Memory B cell (primary cell): Measurements from ENCODE around the gene CPNE6.

Experiments
- ATAC-seq: fragments of 150-1000 bp; cut with Tn5 transposase; 2 replicates; pipeline ENCODE4 v1.10.0; 2021; ENCODE audit warnings: low read depth, mild to moderate bottlenecking, moderate library complexity
- DNase-seq, 2 donors: peaks; one replicate each; pipeline ENCODE4 v3.0.0; 2022; ENCODE audit warnings: low spot score in 2 of 2
- H3K27ac Mint-ChIP-seq: one replicate; pipeline ENCODE4 v1.8.0; 2022; ENCODE audit warnings: mild to moderate bottlenecking, moderate library complexity, mixed read lengths
- H3K27me3 Mint-ChIP-seq: one replicate; pipeline ENCODE4 v1.8.0; 2022; ENCODE audit warnings: mixed read lengths
- H3K36me3 Mint-ChIP-seq: one replicate; pipeline ENCODE4 v1.8.0; 2022; ENCODE audit warnings: mild to moderate bottlenecking, mixed read lengths
- H3K4me1 Mint-ChIP-seq: one replicate; pipeline ENCODE4 v1.8.0; 2022; ENCODE audit warnings: mixed read lengths
- H3K4me3 Mint-ChIP-seq: one replicate; pipeline ENCODE4 v1.8.0; 2022; ENCODE audit warnings: mild to moderate bottlenecking, moderate library complexity, mixed read lengths
- H3K9me3 Mint-ChIP-seq: one replicate; pipeline ENCODE4 v1.8.0; 2022; ENCODE audit warnings: mixed read lengths

The CPNE6 gene

DNA sequence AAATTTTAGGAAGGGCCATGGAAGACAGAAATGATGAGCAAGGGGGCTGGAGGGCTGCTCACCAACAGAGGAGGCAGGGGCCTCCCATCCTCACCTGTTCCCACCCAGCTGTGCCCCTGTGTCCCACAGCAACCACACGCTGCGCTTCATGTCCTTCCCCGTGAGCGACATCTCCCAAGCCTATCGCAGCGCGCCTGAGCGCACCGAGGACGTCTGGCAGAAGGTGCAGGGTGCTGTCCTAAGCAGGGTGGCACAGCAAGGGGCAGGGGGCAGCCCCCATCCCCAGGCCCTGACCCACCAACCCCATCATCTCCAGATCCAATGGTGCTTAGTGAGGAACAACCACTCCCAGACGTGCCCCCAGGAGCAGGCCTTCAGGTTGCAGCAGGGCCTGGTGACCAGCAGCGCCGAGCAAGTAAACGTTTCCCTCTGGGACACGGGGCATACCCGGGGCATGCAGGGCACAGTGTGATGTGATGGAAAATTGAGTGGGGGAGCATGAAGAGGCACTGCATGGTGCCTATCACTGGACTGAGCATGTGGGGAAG lies 11.4 kb upstream of the CPNE6 start:
- Mint-ChIP-seq H3K27ac (no peak overlapping the region), H3K36me3 (peaks cover 3% of the 10 kb centered on the region), H3K9me3 (no peaks in the 10 kb centered on the region), H3K4me3 (no peak overlapping the region), H3K4me1 (peaks cover 4% of the 10 kb centered on the region), H3K27me3 (no peaks in the 10 kb centered on the region)
- no peak for DNase-seq
- no peak for ATAC-seq

DNA sequence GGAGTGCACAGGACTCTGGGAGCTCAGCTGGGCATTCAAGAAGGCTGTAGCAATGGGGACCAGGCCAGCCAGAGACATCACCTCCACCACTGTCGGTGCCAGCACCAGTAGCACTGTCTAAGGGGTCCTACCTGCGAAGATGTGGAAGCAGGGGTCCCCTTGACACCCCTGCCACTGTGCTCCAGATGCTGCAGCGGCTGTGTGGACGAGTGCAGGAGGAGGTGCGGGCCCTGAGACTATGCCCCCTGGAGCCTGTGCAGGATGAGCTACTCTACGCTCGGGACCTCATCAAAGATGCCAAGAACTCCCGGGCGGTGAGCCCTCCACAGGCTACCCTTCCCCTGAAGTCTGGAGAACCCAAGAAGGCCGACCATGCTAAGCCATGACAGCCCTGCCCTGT lies 10.9 kb upstream of the CPNE6 start:
- ATAC-seq (no peak), DNase-seq (no peak)
- Mint-ChIP-seq H3K27ac (no peak overlapping the region), H3K4me3 (no peak overlapping the region), H3K27me3 (no peaks in the 10 kb centered on the region), H3K9me3 (no peaks in the 10 kb centered on the region), H3K36me3 (peaks cover 3% of the 10 kb centered on the region), H3K4me1 (peaks cover 4% of the 10 kb centered on the region)

DNA sequence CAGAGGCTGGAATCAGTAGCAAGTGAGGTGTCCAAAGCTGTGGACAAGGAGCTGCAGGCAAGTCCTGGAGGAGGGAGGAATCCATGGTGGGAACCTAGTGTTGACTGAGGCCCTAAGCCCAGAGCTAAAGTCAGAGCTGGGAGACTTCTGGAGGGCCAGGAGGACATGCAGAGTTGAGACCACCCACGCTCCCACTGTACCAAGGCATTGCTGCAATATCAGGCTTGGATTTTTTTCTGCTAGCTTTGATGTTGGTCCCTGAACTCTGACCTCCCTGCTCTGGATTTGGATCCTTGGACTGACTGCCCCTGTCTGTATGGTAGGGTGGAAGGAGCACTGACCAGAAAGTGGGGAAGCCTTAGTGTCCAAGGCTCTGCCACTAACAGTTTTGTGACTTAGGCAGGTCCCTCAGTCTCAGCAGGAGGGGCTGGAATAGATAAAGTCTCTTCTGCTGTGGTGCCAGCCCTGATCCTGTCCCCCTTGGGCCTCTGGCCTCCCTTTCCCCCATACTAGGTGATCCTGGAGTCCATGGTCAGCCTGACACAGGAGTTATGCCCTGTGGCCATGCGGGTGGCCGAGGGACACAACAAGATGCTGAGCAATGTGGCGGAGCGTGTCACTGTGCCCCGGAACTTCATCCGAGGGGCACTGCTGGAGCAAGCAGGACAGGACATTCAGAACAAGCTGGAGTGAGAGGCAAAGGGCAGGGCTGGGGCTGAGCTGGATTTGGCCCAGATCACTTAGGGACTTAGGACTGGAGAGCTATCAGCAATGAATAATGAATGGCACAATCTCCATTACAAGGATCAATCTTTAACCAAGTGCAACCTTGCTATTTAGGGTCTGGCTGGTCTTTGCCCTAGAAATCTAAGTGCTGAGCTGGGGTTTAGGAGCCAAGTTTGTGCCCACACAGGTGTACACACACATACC lies 10.1 kb upstream of the CPNE6 start:
- no peak for ATAC-seq
- Mint-ChIP-seq H3K9me3 (no peaks in the 10 kb centered on the region), H3K4me3 (no peak overlapping the region), H3K36me3 (peaks cover 3% of the 10 kb centered on the region), H3K27ac (no peak overlapping the region), H3K27me3 (no peaks in the 10 kb centered on the region), H3K4me1 (peaks cover 4% of the 10 kb centered on the region)
- no peak for DNase-seq

DNA sequence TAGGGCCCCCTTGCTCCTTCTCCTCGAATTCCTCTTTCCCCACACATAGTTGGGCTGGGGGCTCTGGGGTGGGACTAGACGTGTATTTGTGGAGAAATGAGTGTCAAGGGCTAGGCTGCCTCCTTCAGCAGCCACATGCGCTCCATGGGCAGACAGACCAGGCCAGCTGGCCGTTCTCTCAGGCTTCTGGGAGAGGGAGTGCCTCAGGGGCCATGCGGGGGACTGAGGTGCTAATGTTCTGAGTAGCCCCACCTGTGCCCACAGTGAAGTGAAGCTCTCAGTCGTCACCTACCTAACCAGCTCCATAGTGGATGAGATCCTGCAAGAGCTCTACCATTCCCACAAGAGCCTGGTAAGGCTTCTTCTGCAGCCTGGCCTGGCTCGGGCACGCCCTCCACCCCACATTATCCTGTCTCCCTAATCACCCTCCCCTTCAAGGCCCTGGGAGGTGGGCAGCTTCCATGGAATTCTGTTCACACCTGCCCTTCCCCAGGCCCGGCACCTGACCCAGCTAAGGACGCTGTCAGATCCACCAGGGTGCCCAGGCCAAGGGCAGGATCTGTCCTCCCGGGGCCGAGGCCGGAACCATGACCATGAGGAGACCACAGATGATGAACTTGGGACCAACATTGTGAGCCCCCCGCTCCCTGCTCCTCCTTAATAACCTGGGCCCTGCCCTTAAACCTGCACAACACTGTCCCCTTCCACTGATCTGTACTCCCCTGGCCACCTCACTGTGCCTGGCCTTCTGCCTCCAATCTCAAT lies 9.0 kb upstream of the CPNE6 start:
- peaks cover 2% of the 10 kb centered on the region for H3K36me3 Mint-ChIP-seq
- H3K27me3 Mint-ChIP-seq, result no peaks in the 10 kb centered on the region
- no peaks in the 10 kb centered on the region for H3K9me3 Mint-ChIP-seq
- no peak overlapping the region for H3K27ac Mint-ChIP-seq
- ATAC-seq, result no peak
- H3K4me3 Mint-ChIP-seq, result no peak overlapping the region
- H3K4me1 Mint-ChIP-seq, result peaks cover 4% of the 10 kb centered on the region
- no peak for DNase-seq

DNA sequence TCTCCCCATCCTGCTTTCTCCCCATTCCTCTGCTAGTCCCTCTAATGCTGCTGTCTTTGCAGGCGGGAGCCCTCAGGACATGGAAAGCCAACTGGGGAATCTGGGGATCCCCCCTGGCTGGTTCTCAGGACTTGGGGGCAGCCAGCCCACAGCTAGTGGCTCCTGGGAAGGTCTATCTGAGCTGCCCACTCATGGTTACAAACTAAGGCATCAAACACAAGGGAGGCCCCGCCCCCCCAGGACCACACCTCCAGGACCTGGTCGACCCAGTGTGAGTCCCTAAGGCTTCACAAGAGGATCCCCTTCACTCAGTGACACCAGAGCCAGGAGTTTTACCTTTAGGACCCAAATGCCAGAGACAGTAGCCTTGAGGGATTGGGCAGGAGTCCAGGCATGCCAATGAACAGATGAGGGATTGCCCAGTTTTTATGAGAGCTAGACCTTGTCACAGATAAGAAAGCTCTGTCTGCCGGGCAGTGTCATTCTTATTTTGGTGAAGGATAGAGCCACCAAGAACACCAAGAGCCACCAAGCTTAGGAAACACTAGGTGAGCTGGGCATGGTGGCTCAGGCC lies 8.0 kb upstream of the CPNE6 start:
- Mint-ChIP-seq H3K4me3 (no peak overlapping the region), H3K4me1 (peaks cover 2% of the 10 kb centered on the region), H3K27ac (no peak overlapping the region), H3K27me3 (no peaks in the 10 kb centered on the region), H3K9me3 (no peaks in the 10 kb centered on the region), H3K36me3 (peaks cover 2% of the 10 kb centered on the region)
- DNase-seq (no peak), ATAC-seq (no peak)

DNA sequence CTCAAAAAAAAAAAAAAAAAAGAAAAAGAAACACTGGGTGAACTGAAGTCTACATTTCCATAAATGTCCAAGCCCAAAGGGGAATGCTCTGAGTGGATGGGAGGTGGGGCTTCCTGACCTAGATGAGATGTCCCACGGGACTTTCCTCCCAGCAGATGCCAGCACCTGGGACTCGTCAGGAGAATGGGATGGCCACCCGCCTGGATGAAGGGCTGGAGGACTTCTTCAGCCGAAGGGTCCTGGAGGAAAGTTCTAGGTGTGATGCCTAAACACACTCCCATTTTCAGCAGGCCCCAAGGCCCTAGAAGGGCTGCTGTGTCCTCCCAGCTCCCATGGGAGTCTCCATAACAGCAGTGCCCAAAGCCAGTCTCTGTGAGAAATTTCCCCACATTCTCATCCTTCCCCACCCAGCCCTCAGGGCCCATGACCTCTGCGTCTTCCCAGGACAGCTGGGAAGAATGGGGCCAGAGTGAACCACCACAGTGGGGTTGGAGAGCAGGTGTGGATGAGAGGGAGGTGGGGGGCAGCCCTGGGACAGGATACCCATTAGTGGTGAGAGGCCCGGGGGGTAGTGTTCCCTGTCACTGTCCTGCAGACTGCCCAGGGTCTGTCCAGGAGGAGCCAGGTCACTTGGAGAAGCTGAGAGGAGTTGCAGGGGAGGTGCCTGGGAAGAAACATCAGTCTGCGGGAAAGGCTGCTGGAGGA lies 7.1 kb upstream of the CPNE6 start:
- no peak overlapping the region for H3K4me3 Mint-ChIP-seq
- H3K27me3 Mint-ChIP-seq, result no peaks in the 10 kb centered on the region
- no peaks in the 10 kb centered on the region for H3K4me1 Mint-ChIP-seq
- H3K27ac Mint-ChIP-seq, result no peak overlapping the region
- ATAC-seq (no peak), DNase-seq (no peak)
- peaks cover 2% of the 10 kb centered on the region for H3K36me3 Mint-ChIP-seq
- no peaks in the 10 kb centered on the region for H3K9me3 Mint-ChIP-seq

DNA sequence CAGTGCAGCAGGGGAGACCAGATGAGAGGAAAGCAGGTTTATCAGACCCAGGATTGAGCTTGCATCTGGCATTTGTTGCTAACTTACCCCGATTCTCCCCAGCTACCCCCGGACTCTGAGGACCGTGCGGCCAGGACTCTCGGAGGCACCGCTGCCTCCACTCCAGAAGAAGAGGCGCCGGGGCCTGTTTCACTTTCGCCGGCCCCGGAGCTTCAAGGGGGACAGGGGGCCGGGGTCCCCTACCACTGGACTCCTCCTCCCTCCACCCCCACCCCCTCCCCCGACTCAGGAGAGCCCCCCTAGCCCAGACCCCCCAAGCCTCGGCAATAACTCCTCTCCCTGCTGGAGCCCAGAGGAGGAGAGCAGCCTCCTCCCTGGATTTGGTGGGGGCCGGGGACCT lies 6.5 kb upstream of the CPNE6 start:
- Mint-ChIP-seq H3K27me3 (no peaks in the 10 kb centered on the region), H3K27ac (no peak overlapping the region), H3K4me3 (no peak overlapping the region), H3K9me3 (no peaks in the 10 kb centered on the region), H3K4me1 (no peaks in the 10 kb centered on the region), H3K36me3 (peaks cover 2% of the 10 kb centered on the region)
- no peak for DNase-seq
- no peak for ATAC-seq

DNA sequence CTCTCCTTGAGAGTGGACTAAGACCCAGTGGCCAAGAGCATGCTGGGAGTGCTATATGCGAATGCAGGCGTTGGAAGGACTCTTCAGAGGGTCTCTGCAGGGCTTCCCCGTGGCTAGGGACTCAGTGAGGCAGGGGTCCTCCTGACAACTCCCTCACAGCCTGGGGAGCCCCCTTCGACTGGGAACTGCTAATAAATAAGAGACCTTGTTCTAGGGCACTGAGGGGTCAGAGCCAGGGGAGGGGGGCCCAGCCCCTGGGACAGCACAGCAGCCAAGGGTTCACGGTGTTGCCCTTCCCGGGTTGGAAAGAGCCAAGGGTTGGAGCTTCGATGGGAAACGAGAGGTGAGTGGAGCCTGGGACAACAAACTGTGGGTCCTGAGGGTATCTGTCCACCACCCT lies 6.0 kb upstream of the CPNE6 start:
- ATAC-seq (no peak), DNase-seq (no peak)
- Mint-ChIP-seq H3K9me3 (no peaks in the 10 kb centered on the region), H3K27me3 (no peaks in the 10 kb centered on the region), H3K4me1 (peaks cover 2% of the 10 kb centered on the region), H3K4me3 (no peak overlapping the region), H3K27ac (no peak overlapping the region), H3K36me3 (peaks cover 2% of the 10 kb centered on the region)

DNA sequence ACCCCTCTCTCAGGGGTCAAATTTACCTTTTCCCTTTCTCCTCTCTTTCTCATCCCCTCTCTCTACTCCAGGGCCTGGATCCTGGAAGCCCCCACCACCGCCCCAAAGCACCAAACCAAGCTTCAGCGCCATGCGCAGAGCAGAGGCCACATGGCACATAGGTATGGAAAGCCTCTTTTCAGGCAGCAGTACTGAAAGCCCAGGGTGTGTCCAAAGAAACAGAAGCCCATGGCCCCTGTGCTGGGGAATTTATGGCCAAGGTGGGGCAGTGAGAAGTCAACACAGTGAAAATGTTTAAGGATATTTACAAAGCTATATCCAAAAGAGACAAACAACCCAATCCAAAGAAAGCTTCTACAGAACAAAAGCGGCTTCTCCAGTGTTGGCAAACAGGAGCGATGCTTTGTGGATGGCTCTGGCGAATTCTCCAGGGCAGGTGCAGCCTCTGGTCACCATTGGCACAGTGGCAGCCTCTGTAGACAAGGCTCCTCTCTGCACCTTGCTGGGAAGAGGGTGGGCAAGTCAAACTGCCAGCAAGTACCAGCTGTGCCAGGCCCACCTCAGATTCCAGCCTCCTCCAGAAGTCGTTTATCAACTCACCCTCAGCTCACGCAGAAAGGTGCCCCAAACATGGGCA lies 4.7 kb upstream of the CPNE6 start:
- Mint-ChIP-seq H3K36me3 (peaks cover 2% of the 10 kb centered on the region), H3K9me3 (no peaks in the 10 kb centered on the region), H3K27ac (no peak overlapping the region), H3K27me3 (peaks cover 4% of the 10 kb centered on the region), H3K4me1 (peaks cover 2% of the 10 kb centered on the region), H3K4me3 (no peak overlapping the region)
- no peak for DNase-seq
- no peak for ATAC-seq

DNA sequence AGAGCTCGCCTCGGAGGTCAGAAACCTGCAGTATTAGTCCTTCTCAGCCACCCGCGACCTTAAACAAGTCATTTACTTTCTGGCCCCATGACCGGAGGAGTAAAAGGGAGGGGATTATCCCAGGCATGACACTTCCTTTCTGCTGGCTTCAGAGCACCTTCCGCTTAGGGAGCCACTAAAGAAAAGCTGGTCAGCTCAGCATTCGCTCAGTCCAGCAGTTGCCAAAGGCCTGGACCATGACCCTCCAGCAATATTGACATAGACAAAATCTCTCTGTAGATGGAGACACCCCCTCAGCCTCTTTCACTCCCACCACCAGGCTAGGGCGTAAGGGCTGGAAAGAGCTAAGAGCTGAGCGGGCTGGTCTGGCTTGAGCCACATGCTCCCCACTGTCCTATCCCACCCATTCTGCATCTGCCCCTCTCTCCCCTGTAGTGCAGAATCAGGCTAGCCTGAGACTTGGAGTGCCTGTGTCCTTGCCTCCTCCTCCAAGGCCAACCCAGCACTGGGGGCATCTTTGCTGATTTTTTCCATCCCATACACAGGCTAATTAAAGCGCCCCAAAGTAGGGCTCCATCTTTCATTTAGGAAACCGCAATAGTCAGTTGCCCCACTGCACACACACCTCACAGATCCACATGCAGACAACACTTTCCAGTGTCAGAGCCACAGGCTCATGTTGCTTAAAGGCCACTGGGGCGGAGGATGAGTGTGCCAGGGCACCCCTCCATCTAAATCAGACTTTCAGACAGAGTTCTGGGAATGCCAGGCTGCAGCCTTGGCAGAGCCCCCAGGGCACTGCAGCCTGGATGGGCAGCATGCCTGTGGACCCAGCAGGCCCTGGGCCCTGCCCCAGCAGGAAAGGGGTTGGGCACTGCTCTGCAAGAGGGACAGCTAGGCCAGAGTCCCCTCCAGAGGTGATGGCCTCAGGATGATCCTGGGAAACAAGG lies 4.0 kb upstream of the CPNE6 start:
- Mint-ChIP-seq H3K27me3 (peaks cover 4% of the 10 kb centered on the region), H3K27ac (no peak overlapping the region), H3K4me3 (no peak overlapping the region), H3K4me1 (peaks cover 2% of the 10 kb centered on the region), H3K9me3 (no peaks in the 10 kb centered on the region), H3K36me3 (peaks cover 2% of the 10 kb centered on the region)
- ATAC-seq (no peak), DNase-seq (no peak)

DNA sequence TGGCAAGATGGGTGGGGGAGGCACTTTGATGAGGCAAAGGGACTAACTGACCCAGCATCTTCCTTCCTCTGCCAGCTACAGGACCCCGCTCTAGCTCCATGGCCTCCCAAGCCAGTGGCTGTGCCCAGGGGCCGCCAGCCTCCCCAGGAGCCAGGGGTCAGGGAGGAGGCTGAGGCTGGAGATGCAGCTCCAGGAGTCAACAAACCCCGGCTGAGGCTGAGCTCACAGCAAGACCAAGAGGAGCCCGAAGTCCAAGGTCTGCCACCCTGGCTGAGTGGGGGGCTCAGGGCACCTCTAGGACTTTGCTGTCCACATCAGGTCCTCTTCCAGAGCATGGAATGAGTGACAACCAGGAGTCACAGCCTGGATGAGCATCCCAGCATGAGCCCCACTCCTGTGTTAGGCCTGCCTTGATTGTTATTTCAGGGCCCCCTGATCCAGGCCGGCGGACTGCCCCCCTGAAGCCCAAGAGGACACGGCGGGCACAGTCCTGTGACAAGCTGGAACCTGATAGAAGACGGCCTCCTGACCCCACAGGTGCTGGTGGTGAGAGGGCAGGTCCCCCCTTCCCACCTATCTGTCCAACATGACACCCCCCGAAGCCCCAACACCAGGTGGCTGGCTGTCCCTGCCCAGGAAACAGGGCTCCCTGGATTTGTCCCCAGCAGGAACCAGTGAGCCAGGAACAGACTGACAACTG lies 2.5 kb upstream of the CPNE6 start:
- DNase-seq (no peak), ATAC-seq (no peak)
- Mint-ChIP-seq H3K36me3 (peaks cover 2% of the 10 kb centered on the region), H3K4me1 (peaks cover 2% of the 10 kb centered on the region), H3K27me3 (peaks cover 4% of the 10 kb centered on the region), H3K4me3 (no peak overlapping the region), H3K27ac (no peak overlapping the region), H3K9me3 (no peaks in the 10 kb centered on the region)

DNA sequence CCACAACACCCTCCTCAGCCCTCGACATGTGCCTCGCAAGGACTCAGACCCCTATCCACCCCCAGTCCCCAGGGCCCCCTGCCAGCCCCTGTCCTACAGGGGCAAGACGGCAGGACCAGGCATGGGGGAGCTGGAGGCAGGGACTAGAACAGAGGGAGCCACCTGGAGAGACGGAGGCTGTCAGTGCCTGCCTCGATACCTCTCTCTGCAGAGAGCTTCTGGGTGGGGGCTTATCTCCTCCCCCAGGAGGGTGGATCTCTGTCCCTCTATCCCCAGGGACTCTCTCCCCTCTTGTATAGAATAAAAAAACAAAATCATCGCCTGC lies 2.0 kb upstream of the CPNE6 start:
- ATAC-seq, result no peak

More for the DNA sequence above, 2.0 kb upstream of the CPNE6 start:
- Mint-ChIP-seq H3K36me3 (peaks cover 2% of the 10 kb centered on the region), H3K27me3 (peaks cover 4% of the 10 kb centered on the region), H3K4me1 (peaks cover 2% of the 10 kb centered on the region), H3K4me3 (no peak overlapping the region), H3K9me3 (no peaks in the 10 kb centered on the region), H3K27ac (no peak overlapping the region)
- no peak for DNase-seq
